Smooth muscle cell (in vitro differentiated cells): ENCODE data around the gene ZNF660. TPM values are rescaled to one million over a fixed set of nuclear protein-coding genes. Genes with fewer than 3 reads are reported as not detected.

Experiments
- DNase-seq: peaks from one replicate; lab custom pipeline; 2025; ENCODE audit not compliant: unreplicated experiment; lab: John Stamatoyannopoulos, UW
- H2AFZ ChIP-seq: fragments of 200-600 bp; sonication (generic); 2 replicates; pipeline ENCODE4 v1.6.0; 2016; ENCODE audit warnings: antibody characterized with exemption, low read depth, mild to moderate bottlenecking
- H3F3A ChIP-seq: fragments of 200-600 bp; sonication (generic); 2 replicates; pipeline ENCODE4 v1.6.0; 2017; ENCODE audit warnings: antibody characterized with exemption, low read depth
- H3K27ac ChIP-seq: fragments of 200-600 bp; sonication (generic); 2 replicates; pipeline ENCODE4 v1.5.1; 2016; ENCODE audit warnings: low read depth, mild to moderate bottlenecking
- H3K27me3 ChIP-seq: fragments of 200-600 bp; sonication (generic); 2 replicates; pipeline ENCODE4 v1.6.1; 2016; ENCODE audit warnings: low read depth, mild to moderate bottlenecking
- H3K36me3 ChIP-seq: fragments of 200-600 bp; sonication (generic); 2 replicates; pipeline ENCODE4 v1.5.1; 2016; ENCODE audit warnings: low read depth
- H3K4me1 ChIP-seq: fragments of 200-600 bp; sonication (generic); 2 replicates; pipeline ENCODE4 v1.5.1; 2016; ENCODE audit warnings: low read depth
- H3K4me2 ChIP-seq: fragments of 200-600 bp; sonication (generic); 2 replicates; pipeline ENCODE4 v1.6.0; 2016; ENCODE audit warnings: mild to moderate bottlenecking
- H3K4me3 ChIP-seq: fragments of 200-600 bp; sonication (generic); 2 replicates; pipeline ENCODE4 v1.5.1; 2016; ENCODE audit warnings: mild to moderate bottlenecking
- H3K79me2 ChIP-seq: fragments of 200-600 bp; sonication (generic); 2 replicates; pipeline ENCODE4 v1.6.0; 2016; ENCODE audit warnings: low read depth, mild to moderate bottlenecking
- H3K9ac ChIP-seq: fragments of 200-600 bp; sonication (generic); 2 replicates; pipeline ENCODE4 v1.6.0; 2016; ENCODE audit warnings: low read depth
- H3K9me3 ChIP-seq: fragments of 200-600 bp; sonication (generic); replicated peaks from 2 replicates; pipeline ENCODE4 v1.5.1; 2016; ENCODE audit warnings: low read depth
- H4K20me1 ChIP-seq: fragments of 200-600 bp; sonication (generic); 2 replicates; pipeline ENCODE4 v1.6.0; 2016; ENCODE audit warnings: low read depth
- CTCF ChIP-seq: fragments of 200-600 bp; sonication (generic); IDR thresholded peaks from 2 replicates; pipeline ENCODE4 v1.5.1; 2017; ENCODE audit warnings: borderline replicate concordance, mild to moderate bottlenecking, antibody characterized with exemption; ENCODE audit not compliant: insufficient read depth, poor library complexity, severe bottlenecking
- WGBS: methylation state at CpG from one replicate; pipeline ENCODE4 v1.1.7; 2016; ENCODE audit warnings: low lambda C conversion rate; 5-methylcytosine and 5-hydroxymethylcytosine counted together
- polyA plus RNA-seq: library from polyadenylated mRNA; unstranded; fragments of >200 nt; fragmentation: Nextera tagmentation; extraction: Ambion mirVana; gene quantifications from 2 replicates; pipeline ENCODE4 v1.2.1, GENCODE V29; 2016
- total RNA-seq: library from RNA; depleted of rRNA; stranded (reverse); fragments of >200 nt; gene quantifications from 2 replicates; pipeline ENCODE4 v1.2.3, GENCODE V29; 2014

ZNF660 gene
- total and polyA plus RNA-seq, 2 experiments from 2014 or later = 1.8 to 5.1 TPM

- H3K79me2 ChIP-seq = peaks cover 8% of the 10 kb centered on the region
- DNase-seq = no peak
- H3K4me3 ChIP-seq = peak overlapping the region; percentile 78
- no peak for TF ChIP-seq CTCF
- no peaks in the 10 kb centered on the region for H3F3A ChIP-seq
- peak overlapping the region; percentile 70 for H3K9ac ChIP-seq
- H3K27me3 ChIP-seq = peaks cover 24% of the 10 kb centered on the region
- H3K4me1 ChIP-seq = peaks cover 10% of the 10 kb centered on the region
- H3K36me3 ChIP-seq = peaks cover 2% of the 10 kb centered on the region
- peak overlapping the region; percentile 94 for H3K4me2 ChIP-seq
- 25% methylated on average over 5 of the region's 5 CpGs for WGBS
- H3K27ac ChIP-seq = peak overlapping the region; percentile 13
- H3K9me3 ChIP-seq = no peaks in the 10 kb centered on the region
- peak overlapping the region; percentile 99 for H2AFZ ChIP-seq
- H4K20me1 ChIP-seq = no peaks in the 10 kb centered on the region
These were observed 29.0 kb upstream of the ZNF660 start for GRCh38 chr3:44555723-44556122.

- 96% methylated on average over 9 of the region's 9 CpGs for WGBS
- H2AFZ ChIP-seq = no peak overlapping the region
- no peak overlapping the region for H3K4me3 ChIP-seq
- no peaks in the 10 kb centered on the region for H4K20me1 ChIP-seq
- H3K4me1 ChIP-seq = peaks cover 10% of the 10 kb centered on the region
- no peaks in the 10 kb centered on the region for H3F3A ChIP-seq
- no peak for DNase-seq
- H3K9me3 ChIP-seq = no peaks in the 10 kb centered on the region
- peak overlapping the region; percentile 94 for H3K4me2 ChIP-seq
- TF ChIP-seq CTCF = no peak
- no peak overlapping the region for H3K27ac ChIP-seq
- H3K79me2 ChIP-seq = peaks cover 8% of the 10 kb centered on the region
- H3K36me3 ChIP-seq = peaks cover 12% of the 10 kb centered on the region
- H3K9ac ChIP-seq = no peak overlapping the region
- H3K27me3 ChIP-seq = peaks cover 12% of the 10 kb centered on the region
These were observed 27.7 kb upstream of the ZNF660 start for GRCh38 chr3:44557074-44557473.

GRCh38 chr3:44561076-44561475 lies 23.7 kb upstream of the ZNF660 start:
- Histone ChIP-seq H3K36me3 (peaks cover 12% of the 10 kb centered on the region), H3K9ac (no peak overlapping the region), H3F3A (no peaks in the 10 kb centered on the region), H3K4me2 (no peak overlapping the region), H3K27ac (no peak overlapping the region), H3K79me2 (peaks cover 8% of the 10 kb centered on the region), H4K20me1 (no peaks in the 10 kb centered on the region), H3K9me3 (no peaks in the 10 kb centered on the region), H2AFZ (no peak overlapping the region), H3K27me3 (no peaks in the 10 kb centered on the region), H3K4me1 (peaks cover 5% of the 10 kb centered on the region), H3K4me3 (no peak overlapping the region)
- no peak for DNase-seq
- 95% methylated on average over 1 of the region's 1 CpG for WGBS
- no peak for TF ChIP-seq CTCF

- Histone ChIP-seq H3K4me1 (no peaks in the 10 kb centered on the region), H3K79me2 (no peaks in the 10 kb centered on the region), H3K27ac (no peak overlapping the region), H3K4me3 (no peak overlapping the region), H4K20me1 (no peaks in the 10 kb centered on the region), H3K9ac (no peak overlapping the region), H3K36me3 (peaks cover 12% of the 10 kb centered on the region), H3K4me2 (no peak overlapping the region), H3K27me3 (no peaks in the 10 kb centered on the region), H3F3A (no peaks in the 10 kb centered on the region), H2AFZ (no peak overlapping the region), H3K9me3 (no peaks in the 10 kb centered on the region)
- TF ChIP-seq CTCF = no peak
- DNase-seq = no peak
- WGBS = 92% methylated on average over 3 of the region's 3 CpGs
These were observed 22.6 kb upstream of the ZNF660 start for GRCh38 chr3:44562147-44562546.
